VCaP (cell line): ENCODE results near the gene LDLR.
"Not testable (repeated sequence)": the region's sequence is repeated elsewhere in the genome, so short reads cannot be mapped to it uniquely, and the experiment has no call there.

Experiments
- H3K27ac ChIP-seq: fragments of 450-650 bp; 2 replicates; pipeline ENCODE4 v1.5.1; 2017
- CTCF ChIP-seq: fragments of 450-650 bp; conservative IDR thresholded peaks from 2 replicates; pipeline ENCODE4 v1.5.1; 2017; ENCODE audit warnings: mild to moderate bottlenecking, moderate library complexity

LDLR gene

GRCh38 chr19:11151181-11151580, 61.9 kb downstream of the LDLR start:
- no peak for TF ChIP-seq CTCF
- H3K27ac ChIP-seq, result peak overlapping the region; percentile 79

GRCh38 chr19:11152318-11153062, 63.2 kb downstream of the LDLR start:
- H3K27ac ChIP-seq, result peak overlapping the region; percentile 79
- no peak for TF ChIP-seq CTCF

GRCh38 chr19:11154683-11155047, 65.4 kb downstream of the LDLR start:
- peak overlapping the region; percentile 68; the same call in 1 of the 2 replicates for H3K27ac ChIP-seq
- TF ChIP-seq CTCF, result no peak

GRCh38 chr19:11155373-11156120, 66.3 kb downstream of the LDLR start, which contains the start of gene SPC24:
TSS of gene SPC24 (minus strand) at chr19:11155782. CDS start at chr19:11155776, 6 bp downstream.
- TF ChIP-seq CTCF, result no peak
- H3K27ac ChIP-seq, result peak within 1 kb of the TSS; percentile 68; the same call in 1 of the 2 replicates

- H3K27ac ChIP-seq, result no peak overlapping the region
- no peak for TF ChIP-seq CTCF
Observed at GRCh38 chr19:11159598-11160439, 70.6 kb downstream of the LDLR start.

- not testable (repeated sequence) for H3K27ac ChIP-seq
Observed at GRCh38 chr19:11160440-11160768, 71.1 kb downstream of the LDLR start.

GRCh38 chr19:11164296-11164695, 75.0 kb downstream of the LDLR start:
- no peak overlapping the region for H3K27ac ChIP-seq
- TF ChIP-seq CTCF, result no peak
